ENCODE results near the gene CAGE1. TPM values are rescaled to one million over a fixed set of nuclear protein-coding genes. Genes with fewer than 3 reads are reported as not detected.
"Not testable (repeated sequence)": the region's sequence is repeated elsewhere in the genome, so short reads cannot be mapped to it uniquely, and the experiment has no call there.

CAGE1 gene
- polyA plus RNA-seq, 10 donors, result 0.12 to 0.20 (median 0.13) TPM; not detected in 6

- DNase-seq, result no peak
Observed at GRCh38 chr6:7410851-7411250, 21.3 kb upstream of the CAGE1 start.

- no peak for DNase-seq
Observed at GRCh38 chr6:7409740-7410139, 20.2 kb upstream of the CAGE1 start.

- DNase-seq, result no peak
Observed at GRCh38 chr6:7406743-7407142, 17.2 kb upstream of the CAGE1 start.

- DNase-seq, result no peak
Observed at GRCh38 chr6:7404546-7404945, 15.0 kb upstream of the CAGE1 start.

- DNase-seq, result no peak
Observed at GRCh38 chr6:7402716-7403115, 13.2 kb upstream of the CAGE1 start.

- DNase-seq, result no peak
Observed at GRCh38 chr6:7401075-7401474, 11.5 kb upstream of the CAGE1 start.

- DNase-seq, result no peak
Observed at GRCh38 chr6:7392402-7392801, 2.9 kb upstream of the CAGE1 start.

GRCh38 chr6:7391151-7391550 is 1.6 kb upstream of the CAGE1 start:
- DNase-seq, result no peak

GRCh38 chr6:7390226-7390878 is 810 bp upstream of the CAGE1 start:
- DNase-seq, result no peak

- no peak for DNase-seq
Observed at GRCh38 chr6:7389162-7389450, 436 bp downstream of the CAGE1 start.

GRCh38 chr6:7381092-7381491 is 8.4 kb downstream of the CAGE1 start:
- DNase-seq, result no peak

GRCh38 chr6:7378740-7379139 is 10.8 kb downstream of the CAGE1 start:
- no peak for DNase-seq

- no peak for DNase-seq
Observed at GRCh38 chr6:7377961-7378360, 11.6 kb downstream of the CAGE1 start.

GRCh38 chr6:7373739-7374138 is 15.8 kb downstream of the CAGE1 start:
- no peak for DNase-seq

GRCh38 chr6:7367408-7367807 is 22.1 kb downstream of the CAGE1 start:
- no peak for DNase-seq

- DNase-seq, result not testable (repeated sequence)
Observed at GRCh38 chr6:7351916-7352315, 37.6 kb downstream of the CAGE1 start.

- DNase-seq, result not testable (repeated sequence)
Observed at GRCh38 chr6:7350591-7350990, 39.0 kb downstream of the CAGE1 start.

GRCh38 chr6:7347551-7347997 is 42.0 kb downstream of the CAGE1 start:
- not testable (repeated sequence) for DNase-seq

GRCh38 chr6:7344773-7345450 is 44.6 kb downstream of the CAGE1 start:
- not testable (repeated sequence) for DNase-seq

- DNase-seq, result no peak
Observed at GRCh38 chr6:7343546-7344475, 45.7 kb downstream of the CAGE1 start.

GRCh38 chr6:7341989-7342742 is 47.4 kb downstream of the CAGE1 start:
- no peak for DNase-seq

GRCh38 chr6:7341271-7341670 is 48.3 kb downstream of the CAGE1 start:
- DNase-seq, result no peak

Data from muscle of back (tissue), 11 donors.